ENCODE data around the gene CPNE6. TPM values are rescaled to one million over a fixed set of nuclear protein-coding genes. Genes with fewer than 3 reads are reported as not detected.

CPNE6 gene
- total and polyA plus RNA-seq, 2 of the 13 experiments (the other 11 are each of a cell fraction or from before 2014, with no cell fraction given) = not detected

DNA sequence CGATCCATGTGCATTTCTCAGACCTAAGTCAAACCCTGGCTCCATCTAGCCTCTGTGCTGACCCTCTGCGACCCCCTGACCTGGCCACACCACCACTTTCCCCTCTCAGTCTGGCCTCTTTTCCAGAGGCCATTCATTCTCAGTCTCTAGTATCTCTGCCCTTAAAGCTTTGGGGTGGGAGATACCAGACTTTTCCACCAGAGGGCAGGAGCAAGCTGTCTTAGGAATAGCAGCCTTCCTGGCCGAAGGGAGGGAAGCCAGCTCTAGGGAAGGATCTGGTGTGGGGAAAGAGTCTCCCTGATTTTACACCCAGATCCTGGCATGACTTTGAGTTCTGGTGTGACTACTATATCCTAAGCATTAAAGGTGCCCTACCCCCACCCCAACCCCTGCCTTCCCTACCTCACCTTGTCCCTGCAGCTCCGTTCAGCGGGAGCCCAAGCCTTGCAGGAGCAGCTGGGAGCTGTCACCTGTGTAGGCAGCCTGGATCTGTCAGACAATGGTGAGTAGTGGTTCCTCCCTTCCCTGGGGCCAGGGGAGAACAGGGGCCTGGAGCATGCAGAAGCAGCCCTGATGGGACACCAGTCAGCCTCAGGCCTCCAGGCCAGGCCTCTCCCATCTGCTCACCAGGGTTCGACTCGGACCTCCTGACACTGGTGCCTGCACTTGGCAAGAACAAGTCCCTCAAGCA, 13.0 kb upstream of the CPNE6 start (continued):
- TF ChIP-seq ZNF124 (CRISPR knock-in tag; IDR thresholded peaks at IDR 0.05) (0 out of 2 replicates have a peak, but pooled peaks have one; percentile 76), WIZ (CRISPR knock-in tag; IDR thresholded peaks at IDR 0.05) (no peak), YY1 (IDR thresholded peaks at IDR 0.05; ENCODE audit: insufficient read depth, insufficient replicate concordance, low read depth, low read length) (peak; percentile 30), ZNF574 (CRISPR knock-in tag; IDR thresholded peaks at IDR 0.05) (no peak), ZNF615 (CRISPR knock-in tag; IDR thresholded peaks at IDR 0.05; ENCODE audit: borderline replicate concordance) (no peak), SMARCC2 (IDR thresholded peaks at IDR 0.05) (no peak), JUND (CRISPR knock-in tag; IDR thresholded peaks at IDR 0.05) (no peak), RAD51 (IDR thresholded peaks at IDR 0.05; ENCODE audit: borderline replicate concordance) (no peak), GATAD2A (CRISPR knock-in tag; IDR thresholded peaks at IDR 0.05) (peak; percentile 69), ZNF777 (CRISPR knock-in tag; IDR thresholded peaks at IDR 0.05) (no peak)
- TF ChIP-seq, protein P1, sequence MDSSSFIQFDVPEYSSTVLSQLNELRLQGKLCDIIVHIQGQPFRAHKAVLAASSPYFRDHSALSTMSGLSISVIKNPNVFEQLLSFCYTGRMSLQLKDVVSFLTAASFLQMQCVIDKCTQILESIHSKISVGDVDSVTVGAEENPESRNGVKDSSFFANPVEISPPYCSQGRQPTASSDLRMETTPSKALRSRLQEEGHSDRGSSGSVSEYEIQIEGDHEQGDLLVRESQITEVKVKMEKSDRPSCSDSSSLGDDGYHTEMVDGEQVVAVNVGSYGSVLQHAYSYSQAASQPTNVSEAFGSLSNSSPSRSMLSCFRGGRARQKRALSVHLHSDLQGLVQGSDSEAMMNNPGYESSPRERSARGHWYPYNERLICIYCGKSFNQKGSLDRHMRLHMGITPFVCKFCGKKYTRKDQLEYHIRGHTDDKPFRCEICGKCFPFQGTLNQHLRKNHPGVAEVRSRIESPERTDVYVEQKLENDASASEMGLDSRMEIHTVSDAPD (CRISPR knock-in tag; IDR thresholded peaks at IDR 0.05) = no peak
- TF ChIP-seq, protein P2, sequence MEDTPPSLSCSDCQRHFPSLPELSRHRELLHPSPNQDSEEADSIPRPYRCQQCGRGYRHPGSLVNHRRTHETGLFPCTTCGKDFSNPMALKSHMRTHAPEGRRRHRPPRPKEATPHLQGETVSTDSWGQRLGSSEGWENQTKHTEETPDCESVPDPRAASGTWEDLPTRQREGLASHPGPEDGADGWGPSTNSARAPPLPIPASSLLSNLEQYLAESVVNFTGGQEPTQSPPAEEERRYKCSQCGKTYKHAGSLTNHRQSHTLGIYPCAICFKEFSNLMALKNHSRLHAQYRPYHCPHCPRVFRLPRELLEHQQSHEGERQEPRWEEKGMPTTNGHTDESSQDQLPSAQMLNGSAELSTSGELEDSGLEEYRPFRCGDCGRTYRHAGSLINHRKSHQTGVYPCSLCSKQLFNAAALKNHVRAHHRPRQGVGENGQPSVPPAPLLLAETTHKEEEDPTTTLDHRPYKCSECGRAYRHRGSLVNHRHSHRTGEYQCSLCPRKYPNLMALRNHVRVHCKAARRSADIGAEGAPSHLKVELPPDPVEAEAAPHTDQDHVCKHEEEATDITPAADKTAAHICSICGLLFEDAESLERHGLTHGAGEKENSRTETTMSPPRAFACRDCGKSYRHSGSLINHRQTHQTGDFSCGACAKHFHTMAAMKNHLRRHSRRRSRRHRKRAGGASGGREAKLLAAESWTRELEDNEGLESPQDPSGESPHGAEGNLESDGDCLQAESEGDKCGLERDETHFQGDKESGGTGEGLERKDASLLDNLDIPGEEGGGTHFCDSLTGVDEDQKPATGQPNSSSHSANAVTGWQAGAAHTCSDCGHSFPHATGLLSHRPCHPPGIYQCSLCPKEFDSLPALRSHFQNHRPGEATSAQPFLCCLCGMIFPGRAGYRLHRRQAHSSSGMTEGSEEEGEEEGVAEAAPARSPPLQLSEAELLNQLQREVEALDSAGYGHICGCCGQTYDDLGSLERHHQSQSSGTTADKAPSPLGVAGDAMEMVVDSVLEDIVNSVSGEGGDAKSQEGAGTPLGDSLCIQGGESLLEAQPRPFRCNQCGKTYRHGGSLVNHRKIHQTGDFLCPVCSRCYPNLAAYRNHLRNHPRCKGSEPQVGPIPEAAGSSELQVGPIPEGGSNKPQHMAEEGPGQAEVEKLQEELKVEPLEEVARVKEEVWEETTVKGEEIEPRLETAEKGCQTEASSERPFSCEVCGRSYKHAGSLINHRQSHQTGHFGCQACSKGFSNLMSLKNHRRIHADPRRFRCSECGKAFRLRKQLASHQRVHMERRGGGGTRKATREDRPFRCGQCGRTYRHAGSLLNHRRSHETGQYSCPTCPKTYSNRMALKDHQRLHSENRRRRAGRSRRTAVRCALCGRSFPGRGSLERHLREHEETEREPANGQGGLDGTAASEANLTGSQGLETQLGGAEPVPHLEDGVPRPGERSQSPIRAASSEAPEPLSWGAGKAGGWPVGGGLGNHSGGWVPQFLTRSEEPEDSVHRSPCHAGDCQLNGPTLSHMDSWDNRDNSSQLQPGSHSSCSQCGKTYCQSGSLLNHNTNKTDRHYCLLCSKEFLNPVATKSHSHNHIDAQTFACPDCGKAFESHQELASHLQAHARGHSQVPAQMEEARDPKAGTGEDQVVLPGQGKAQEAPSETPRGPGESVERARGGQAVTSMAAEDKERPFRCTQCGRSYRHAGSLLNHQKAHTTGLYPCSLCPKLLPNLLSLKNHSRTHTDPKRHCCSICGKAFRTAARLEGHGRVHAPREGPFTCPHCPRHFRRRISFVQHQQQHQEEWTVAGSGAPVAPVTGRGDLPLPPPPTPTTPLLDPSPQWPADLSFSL (CRISPR knock-in tag; IDR thresholded peaks at IDR 0.05) = no peak
- TF ChIP-seq, protein P3, sequence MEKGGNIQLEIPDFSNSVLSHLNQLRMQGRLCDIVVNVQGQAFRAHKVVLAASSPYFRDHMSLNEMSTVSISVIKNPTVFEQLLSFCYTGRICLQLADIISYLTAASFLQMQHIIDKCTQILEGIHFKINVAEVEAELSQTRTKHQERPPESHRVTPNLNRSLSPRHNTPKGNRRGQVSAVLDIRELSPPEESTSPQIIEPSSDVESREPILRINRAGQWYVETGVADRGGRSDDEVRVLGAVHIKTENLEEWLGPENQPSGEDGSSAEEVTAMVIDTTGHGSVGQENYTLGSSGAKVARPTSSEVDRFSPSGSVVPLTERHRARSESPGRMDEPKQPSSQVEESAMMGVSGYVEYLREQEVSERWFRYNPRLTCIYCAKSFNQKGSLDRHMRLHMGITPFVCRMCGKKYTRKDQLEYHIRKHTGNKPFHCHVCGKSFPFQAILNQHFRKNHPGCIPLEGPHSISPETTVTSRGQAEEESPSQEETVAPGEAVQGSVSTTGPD (CRISPR knock-in tag; IDR thresholded peaks at IDR 0.05) = no peak
- TF ChIP-seq, protein P4, sequence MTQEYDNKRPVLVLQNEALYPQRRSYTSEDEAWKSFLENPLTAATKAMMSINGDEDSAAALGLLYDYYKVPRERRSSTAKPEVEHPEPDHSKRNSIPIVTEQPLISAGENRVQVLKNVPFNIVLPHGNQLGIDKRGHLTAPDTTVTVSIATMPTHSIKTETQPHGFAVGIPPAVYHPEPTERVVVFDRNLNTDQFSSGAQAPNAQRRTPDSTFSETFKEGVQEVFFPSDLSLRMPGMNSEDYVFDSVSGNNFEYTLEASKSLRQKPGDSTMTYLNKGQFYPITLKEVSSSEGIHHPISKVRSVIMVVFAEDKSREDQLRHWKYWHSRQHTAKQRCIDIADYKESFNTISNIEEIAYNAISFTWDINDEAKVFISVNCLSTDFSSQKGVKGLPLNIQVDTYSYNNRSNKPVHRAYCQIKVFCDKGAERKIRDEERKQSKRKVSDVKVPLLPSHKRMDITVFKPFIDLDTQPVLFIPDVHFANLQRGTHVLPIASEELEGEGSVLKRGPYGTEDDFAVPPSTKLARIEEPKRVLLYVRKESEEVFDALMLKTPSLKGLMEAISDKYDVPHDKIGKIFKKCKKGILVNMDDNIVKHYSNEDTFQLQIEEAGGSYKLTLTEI (CRISPR knock-in tag; conservative IDR thresholded peaks at IDR 0.05) = no peak

Data from HepG2 (cell line).